ENCODE measurements around the gene DIRAS2.

The DIRAS2 gene

DNA sequence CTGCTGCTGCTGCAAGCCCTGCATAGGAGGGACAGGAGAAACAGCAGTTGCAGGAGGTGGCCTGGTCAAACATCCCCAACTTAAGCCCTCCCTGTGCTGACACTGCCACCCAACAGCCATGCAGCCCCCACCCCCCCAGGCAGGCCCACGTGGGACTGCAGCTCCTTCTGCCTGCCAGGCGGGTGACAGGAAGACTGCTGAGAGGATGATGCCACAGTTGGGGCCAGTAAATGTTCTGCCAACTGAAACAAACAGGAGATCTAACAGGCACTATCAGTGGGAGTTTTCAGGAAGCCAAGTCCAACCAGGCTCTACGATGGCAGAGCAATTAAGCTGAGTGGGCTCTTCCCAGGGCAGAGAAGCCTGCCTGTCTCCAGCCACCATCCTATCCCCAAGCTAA, 31.1 kb downstream of the DIRAS2 start:
- no peak for DNase-seq

- no peak for DNase-seq
These were observed 31.5 kb downstream of the DIRAS2 start for GRCh38 chr9:90611121-90611520.

DNA sequence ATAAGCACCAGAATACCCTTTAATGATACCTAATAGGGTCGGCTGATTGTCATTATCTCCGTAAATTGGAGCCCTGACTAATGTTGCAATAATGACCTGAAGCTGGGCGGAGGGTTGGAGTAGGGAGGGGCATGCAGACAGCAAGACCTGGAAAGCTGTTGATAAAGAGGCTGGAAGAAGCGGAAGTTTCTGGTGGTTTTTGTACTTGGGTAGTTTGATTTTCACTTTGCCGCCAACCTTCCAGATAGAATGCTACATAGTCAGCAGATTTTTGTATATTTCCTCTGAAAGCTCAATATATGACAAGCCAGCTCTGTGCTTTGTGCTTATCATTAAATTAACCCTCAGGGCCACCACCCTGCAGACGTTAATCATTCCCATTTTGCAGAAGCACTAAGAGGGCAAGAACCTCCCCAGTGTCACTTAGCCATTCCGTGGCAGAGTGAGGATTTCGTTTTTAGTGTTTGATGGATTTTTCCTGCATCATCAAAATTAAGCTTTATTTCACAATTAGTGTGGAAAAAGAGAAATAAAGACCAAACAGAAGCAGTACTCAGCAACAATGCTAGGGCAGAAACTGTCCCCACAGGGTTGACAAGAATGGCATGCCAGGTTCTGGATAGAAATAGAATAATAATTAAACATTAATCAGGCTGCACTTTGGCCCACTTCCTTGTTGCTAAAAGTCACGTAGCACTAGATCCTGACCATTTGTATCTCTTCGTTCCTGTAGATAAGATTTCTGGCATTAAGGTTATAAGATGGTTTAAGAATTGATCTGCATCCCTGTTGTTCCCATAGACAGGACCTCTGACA, 34.7 kb downstream of the DIRAS2 start:
- no peak for DNase-seq

DNA sequence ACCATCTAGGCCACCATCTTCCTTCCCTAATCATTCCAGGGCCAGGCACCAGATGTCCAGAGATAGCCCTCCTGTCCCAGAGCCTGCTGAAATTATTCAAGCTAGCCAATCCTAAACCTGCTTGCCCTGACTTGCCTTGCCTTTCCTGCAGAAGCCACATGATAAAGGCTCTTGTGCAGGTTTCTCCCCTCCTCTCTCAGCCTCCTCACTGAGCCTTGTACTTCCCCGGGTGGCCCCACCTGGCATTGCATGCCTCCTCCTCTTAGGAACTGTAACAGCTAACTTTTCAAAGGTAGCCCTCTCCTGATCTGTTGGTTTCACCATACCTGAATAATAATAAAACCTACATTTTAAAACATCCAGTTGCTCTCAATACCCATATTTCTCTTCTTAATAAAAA, 42.6 kb downstream of the DIRAS2 start:
- peak in 1 of 2 experiments; percentile 1 for DNase-seq

GRCh38 chr9:90598191-90598590, 44.4 kb downstream of the DIRAS2 start:
- DNase-seq, result no peak

GRCh38 chr9:90593646-90594045, 49.0 kb downstream of the DIRAS2 start:
- no peak for DNase-seq

DNA sequence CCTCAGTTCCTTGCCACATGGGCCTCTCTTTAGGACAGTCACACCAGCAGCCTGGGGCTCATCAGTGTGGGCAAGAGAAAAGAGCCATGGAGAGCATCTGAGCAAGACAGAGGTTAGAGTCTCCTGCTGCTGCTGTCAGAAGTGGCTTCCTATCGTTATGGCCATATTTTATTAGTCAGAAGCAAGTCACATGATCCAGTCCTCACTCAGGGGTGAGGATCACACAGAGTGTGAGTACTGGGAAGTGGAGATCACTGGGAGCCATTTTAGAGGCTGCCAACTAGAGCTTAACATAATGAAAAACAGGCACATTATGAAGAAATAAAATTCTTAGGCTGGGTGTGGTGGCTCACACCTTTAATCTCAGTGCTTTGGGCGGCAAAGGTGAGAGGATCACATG, 62.0 kb downstream of the DIRAS2 start:
- no peak for DNase-seq

DNA sequence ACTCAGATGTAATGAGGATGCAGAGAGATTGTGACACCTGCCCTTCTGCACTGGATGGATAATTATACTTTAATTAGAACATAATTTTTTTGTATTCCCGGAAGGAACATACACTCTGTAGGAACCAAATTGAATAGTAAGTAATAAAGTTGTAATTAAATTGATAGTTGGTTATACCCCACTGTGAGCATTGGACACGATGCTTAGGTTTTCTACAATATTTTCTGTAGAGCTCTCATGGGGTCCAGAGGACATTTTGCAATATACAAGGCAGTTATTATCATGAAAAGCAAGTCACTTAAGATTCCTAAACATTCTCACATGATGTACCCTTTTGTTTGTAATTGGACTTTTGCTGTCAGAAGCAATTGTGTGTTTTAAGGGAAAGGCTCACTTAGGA, 63.4 kb downstream of the DIRAS2 start:
- no peak for DNase-seq

DNA sequence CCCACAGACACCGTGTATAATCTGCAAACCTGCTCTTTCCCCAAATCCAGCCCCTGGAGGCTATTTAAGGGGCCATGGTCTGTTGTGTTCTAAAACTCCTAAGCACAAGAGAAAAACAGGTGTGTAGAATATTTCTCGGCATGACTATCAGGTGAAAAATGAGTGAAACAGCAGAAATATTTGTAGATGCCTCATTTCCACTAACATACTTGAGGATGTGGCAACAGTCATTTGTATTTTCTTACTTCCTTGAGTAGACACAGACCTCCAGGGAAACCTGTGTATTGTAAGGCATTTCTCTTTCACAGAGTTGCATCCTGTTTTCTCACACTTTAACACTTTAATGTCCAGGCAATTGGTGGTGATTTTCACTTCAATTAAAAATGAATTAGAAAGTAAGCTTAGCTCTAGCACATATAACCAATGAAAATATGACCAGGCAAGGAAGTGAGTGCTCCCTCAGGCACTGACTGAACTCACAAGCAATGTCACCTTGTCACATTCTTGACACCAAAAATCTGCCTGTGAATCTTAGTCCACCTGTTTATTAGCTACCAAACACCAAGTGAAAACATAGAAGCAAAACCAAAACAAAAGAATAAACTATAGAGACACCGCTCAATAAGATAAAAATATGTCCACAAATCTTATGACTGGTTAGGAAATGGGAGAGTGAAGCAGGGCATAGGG, 64.4 kb downstream of the DIRAS2 start:
- no peak for DNase-seq

- DNase-seq, result no peak
These were observed 73.1 kb downstream of the DIRAS2 start for GRCh38 chr9:90569511-90569910.

DNA sequence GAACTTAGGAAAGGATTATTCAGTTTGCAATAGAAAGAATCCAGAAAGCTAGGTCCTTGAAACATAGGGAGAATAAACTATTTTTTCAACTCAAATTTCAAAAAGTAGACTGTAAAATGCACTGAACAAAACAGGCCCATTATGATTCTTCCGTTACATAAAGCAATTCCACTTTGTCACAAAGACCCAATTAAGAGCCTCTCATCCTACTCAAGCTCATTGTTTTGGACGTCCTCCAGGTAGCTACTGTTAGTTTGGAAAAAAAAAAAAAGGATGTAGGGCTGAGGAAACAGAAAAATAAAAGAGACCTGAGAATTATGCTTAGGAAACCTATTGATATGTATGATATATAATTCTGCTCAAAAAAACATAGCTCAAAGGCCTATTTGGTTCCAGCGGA, 74.0 kb downstream of the DIRAS2 start:
- peak in 1 of 2 experiments; percentile 1 for DNase-seq

GRCh38 chr9:90562229-90562628, 80.4 kb downstream of the DIRAS2 start:
- no peak for DNase-seq

Measured in NCI-H524 (cell line).